CD4-positive, alpha-beta T cell treated with Interleukin-10 for 1 hour (primary cell): ENCODE data around the gene ARID3C.

Experiments used
- DNase-seq: peaks from one replicate; pipeline ENCODE4 v3.0.0-alpha.2; 2020

ARID3C gene

GRCh38 chr9:34625186-34625486, 3.7 kb downstream of the ARID3C start:
- no peak for DNase-seq

GRCh38 chr9:34624475-34625185, 4.2 kb downstream of the ARID3C start:
- DNase-seq = no peak

- DNase-seq = no peak
These were observed 5.3 kb downstream of the ARID3C start for GRCh38 chr9:34623374-34624235.

- DNase-seq = peak; percentile 96
These were observed 8.5 kb downstream of the ARID3C start, which contains the start of gene DCTN3 for GRCh38 chr9:34620061-34620994. Gene DCTN3 (minus strand): TSS chr9:34620495. CDS start chr9:34620464, 31 bp downstream.

- no peak for DNase-seq
These were observed 13.7 kb downstream of the ARID3C start for GRCh38 chr9:34615132-34615531.

GRCh38 chr9:34612788-34613390, 16.0 kb downstream of the ARID3C start:
- DNase-seq = peak; percentile 79

- DNase-seq = peak; percentile 86
These were observed 16.8 kb downstream of the ARID3C start, which contains the start of gene RPP25L for GRCh38 chr9:34611811-34612787. Gene RPP25L (minus strand): TSS chr9:34612097. CDS start chr9:34611296, 801 bp downstream.

GRCh38 chr9:34611251-34611810, 17.5 kb downstream of the ARID3C start:
- no peak for DNase-seq

GRCh38 chr9:34610434-34611206, 18.2 kb downstream of the ARID3C start:
- no peak for DNase-seq

- no peak for DNase-seq
These were observed 21.5 kb downstream of the ARID3C start for GRCh38 chr9:34607331-34607730.

- DNase-seq = no peak
These were observed 22.0 kb downstream of the ARID3C start for GRCh38 chr9:34606905-34607304.

GRCh38 chr9:34606190-34606589, 22.7 kb downstream of the ARID3C start:
- no peak for DNase-seq

- DNase-seq = peak; percentile 85
These were observed 25.1 kb downstream of the ARID3C start for GRCh38 chr9:34603610-34604231.

- no peak for DNase-seq
These were observed 26.8 kb downstream of the ARID3C start for GRCh38 chr9:34601937-34602573.

GRCh38 chr9:34600908-34601307, 28.0 kb downstream of the ARID3C start:
- DNase-seq = no peak

GRCh38 chr9:34599546-34599945, 29.3 kb downstream of the ARID3C start:
- no peak for DNase-seq

- no peak for DNase-seq
These were observed 34.7 kb downstream of the ARID3C start for GRCh38 chr9:34594177-34594576.

- no peak for DNase-seq
These were observed 35.8 kb downstream of the ARID3C start for GRCh38 chr9:34592895-34593601.
